Bronchial epithelial cell (primary cell): ENCODE results near the gene SIRT5. TPM values are rescaled to one million over a fixed set of nuclear protein-coding genes. Genes with fewer than 3 reads are reported as not detected.

ENCODE experiments used
- DNase-seq: peaks from one replicate; pipeline ENCODE4 v3.0.0-alpha.2; 2010; ENCODE audit warnings: low read depth
- FAIRE-seq: peaks from 2 replicates; lab custom pipeline; 2011; peaks lifted over from hg19 to GRCh38; lab: Jason Lieb, UNC
- H3K27me3 ChIP-seq: 2 replicates; pipeline ENCODE4 v1.5.1; 2011; ENCODE audit warnings: low read length; ENCODE audit not compliant: control insufficient read depth, insufficient read depth
- H3K36me3 ChIP-seq: 2 replicates; pipeline ENCODE4 v1.5.1; 2011; ENCODE audit warnings: low read length; ENCODE audit not compliant: control insufficient read depth, insufficient read depth
- H3K4me3 ChIP-seq: 2 replicates; pipeline ENCODE4 v1.5.1; 2011; ENCODE audit warnings: mild to moderate bottlenecking, low read depth, low read length, control low read depth
- CTCF ChIP-seq: IDR thresholded peaks from 2 replicates; pipeline ENCODE4 v1.5.1; 2011; ENCODE audit warnings: mild to moderate bottlenecking, moderate library complexity, low read length, control low read depth, inconsistent platforms; ENCODE audit not compliant: insufficient read depth, severe bottlenecking
- total RNA-seq: library from RNA; depleted of rRNA; stranded (reverse); fragments of >200 nt; gene quantifications from 2 replicates; pipeline ENCODE4 v1.2.1, GENCODE V29; 2014

SIRT5 gene
- 10.8 and 15.7 TPM in 2 replicates for total RNA-seq

- no peaks in the 10 kb centered on the region for H3K36me3 ChIP-seq
- H3K27me3 ChIP-seq: no peaks in the 10 kb centered on the region
- peak; percentile 83 for DNase-seq
- peak; percentile 74 for TF ChIP-seq CTCF
- FAIRE-seq: no peak
- H3K4me3 ChIP-seq: peak within 1 kb of the TSS; percentile 86
Measured at GRCh38 chr6:13574571-13575376, at the start of gene SIRT5. Gene SIRT5, plus strand, starts transcription at chr6:13574601. Its CDS starts 9,510 bp downstream, at chr6:13584111.

DNA sequence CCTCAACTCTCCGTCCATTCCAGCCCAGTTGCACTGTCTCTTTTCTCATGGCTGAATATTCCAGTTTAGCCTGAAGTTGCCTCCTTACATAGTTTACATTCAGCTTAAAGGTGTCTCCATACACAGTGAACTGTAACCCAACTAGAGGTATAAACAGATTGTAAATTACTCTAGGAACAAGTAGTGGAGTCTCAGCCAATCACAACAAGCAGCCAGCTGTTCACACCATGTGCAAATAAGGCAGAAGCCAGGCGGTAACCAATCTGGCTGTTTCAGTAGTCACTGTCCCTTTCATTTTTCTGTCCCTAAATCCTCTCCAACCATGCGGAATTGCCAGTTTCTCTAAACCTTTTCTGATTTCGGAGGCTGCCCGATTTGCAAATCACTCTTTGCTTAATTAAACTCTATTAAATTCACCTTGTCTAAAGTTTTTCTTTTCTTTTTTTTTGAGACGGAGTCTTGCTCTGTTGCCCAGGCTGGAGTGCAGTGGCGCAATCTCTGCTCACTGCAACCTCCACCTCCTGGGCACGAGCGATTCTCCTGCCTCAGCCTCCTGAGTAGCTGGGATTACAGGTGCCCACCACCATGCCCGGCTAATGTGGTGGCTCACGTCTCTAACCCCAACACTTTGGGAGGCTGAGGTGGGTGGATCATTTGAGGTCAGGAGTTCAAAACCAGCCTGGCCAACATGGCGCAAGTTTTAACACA is 49.4 kb upstream of the SIRT5 start:
- no peaks in the 10 kb centered on the region for H3K27me3 ChIP-seq
- H3K36me3 ChIP-seq: no peaks in the 10 kb centered on the region
- no peak overlapping the region for H3K4me3 ChIP-seq
- no peak for DNase-seq
- no peak for FAIRE-seq
- no peak for TF ChIP-seq CTCF

- FAIRE-seq (no peak), DNase-seq (no peak)
- TF ChIP-seq CTCF: no peak
- no peak overlapping the region for H3K4me3 ChIP-seq
- no peaks in the 10 kb centered on the region for H3K36me3 ChIP-seq
- H3K27me3 ChIP-seq: no peaks in the 10 kb centered on the region
Measured at GRCh38 chr6:13526357-13526726, 48.1 kb upstream of the SIRT5 start.

DNA sequence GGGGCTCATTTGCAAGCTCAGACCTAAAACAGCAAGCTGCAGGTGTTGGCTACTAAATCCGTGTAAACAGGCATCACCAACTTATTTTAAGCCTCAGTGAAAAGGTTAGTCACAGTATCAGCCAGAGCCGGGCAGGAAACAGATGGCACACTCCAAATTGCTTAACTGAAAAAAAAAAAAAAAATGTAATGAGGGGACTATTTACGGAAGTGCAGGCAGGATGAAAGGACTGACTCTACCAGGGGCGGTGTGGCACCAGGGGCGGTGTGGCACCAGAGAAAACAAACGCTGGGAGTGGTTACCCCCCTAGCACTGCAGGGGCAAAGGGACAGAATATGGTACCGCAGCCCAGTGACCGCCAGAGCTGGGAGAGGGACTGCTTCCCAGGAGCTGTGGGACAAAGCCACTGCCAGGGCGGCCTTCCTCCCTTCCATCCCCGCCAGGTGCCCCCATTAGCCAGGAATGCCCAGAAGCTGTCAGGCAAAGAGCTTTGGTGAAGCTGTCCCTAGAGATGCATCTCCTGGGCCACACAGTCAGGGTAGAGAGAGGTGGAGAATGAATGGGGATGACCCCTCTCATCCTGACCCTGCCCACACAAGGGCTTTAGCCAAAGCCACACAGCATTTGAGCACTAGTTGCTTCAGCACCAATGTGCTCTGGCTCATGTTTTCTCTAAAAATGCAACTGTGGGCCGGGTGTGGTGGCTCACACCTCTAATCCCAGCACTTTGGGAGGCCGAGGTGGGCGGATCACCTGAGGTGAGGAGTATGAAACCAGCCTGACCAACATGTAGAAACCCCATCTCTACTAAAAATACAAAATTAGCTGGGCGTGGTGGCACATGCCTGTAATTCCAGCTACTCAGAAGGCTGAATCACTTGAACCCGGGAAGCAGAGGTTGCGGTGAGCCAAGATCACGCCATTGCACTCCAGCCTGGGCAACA is 47.4 kb upstream of the SIRT5 start:
- Histone ChIP-seq H3K27me3 (no peaks in the 10 kb centered on the region), H3K36me3 (no peaks in the 10 kb centered on the region), H3K4me3 (no peak overlapping the region)
- peak; percentile 56 for DNase-seq
- FAIRE-seq: no peak
- no peak for TF ChIP-seq CTCF

DNA sequence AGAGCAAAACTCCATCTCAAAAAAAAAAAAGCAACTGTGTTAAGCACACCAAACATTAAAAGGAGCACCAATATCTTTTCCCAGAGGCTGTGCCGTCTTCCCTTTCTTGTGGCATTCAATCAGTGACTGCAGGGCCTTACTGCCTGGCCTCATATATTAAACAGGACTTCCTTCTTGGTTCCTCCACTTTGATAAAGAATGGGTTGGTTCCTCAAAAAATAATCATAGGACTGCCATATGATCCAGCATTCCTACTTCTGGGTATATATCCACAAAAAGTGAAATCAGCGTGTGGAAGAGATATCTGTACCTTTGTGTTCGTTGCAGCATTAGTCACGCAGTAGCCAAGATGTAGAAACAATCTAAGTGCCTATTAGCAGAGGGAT is 46.7 kb upstream of the SIRT5 start:
- DNase-seq (no peak), FAIRE-seq (no peak)
- no peak overlapping the region for H3K4me3 ChIP-seq
- no peak for TF ChIP-seq CTCF
- no peaks in the 10 kb centered on the region for H3K36me3 ChIP-seq
- no peaks in the 10 kb centered on the region for H3K27me3 ChIP-seq
